AG04450 (cell line): ENCODE results near the gene PEX14. TPM values are rescaled to one million over a fixed set of nuclear protein-coding genes. Genes with fewer than 3 reads are reported as not detected.
A peak's percentile ranks its signal among the peaks of the same experiment; 100 is the strongest.

Experiments used
- CTCF ChIA-PET: fragments of 300-600, 350-600 bp; formaldehyde crosslinking; extraction: SDS; loops from one replicate; lab custom pipeline; 2022; ENCODE audit warnings: antibody characterized with exemption, inconsistent platforms; lab: Charles Lee
- POLR2A ChIA-PET: fragments of 350-600 bp; formaldehyde crosslinking; extraction: SDS; loops from one replicate; lab custom pipeline; 2021; ENCODE audit warnings: antibody characterized with exemption, inconsistent platforms; lab: Yijun Ruan, JAX
- DNase-seq: peaks from one replicate; pipeline ENCODE4 v3.0.0-alpha.2; 2011; ENCODE audit warnings: low read depth, low spot score
- H3K27ac ChIP-seq: one replicate; pipeline ENCODE4 v1.5.1; 2012; ENCODE audit warnings: low read depth, low read length, control low read depth
- H3K27me3 ChIP-seq: one replicate; pipeline ENCODE4 v1.6.0; 2012; ENCODE audit warnings: low read length; ENCODE audit not compliant: control insufficient read depth, insufficient read depth
- H3K4me3 ChIP-seq: 2 replicates; pipeline ENCODE4 v1.5.1; 2011; ENCODE audit warnings: mild to moderate bottlenecking, low read depth, low read length, control low read depth
- H3K9me3 ChIP-seq: 2 replicates; pipeline ENCODE4 v1.5.1; 2012; ENCODE audit warnings: low read length; ENCODE audit not compliant: control insufficient read depth, insufficient read depth
- polyA plus RNA-seq: library from polyadenylated mRNA; depleted of rRNA; stranded (reverse); fragments of >200 nt; gene quantifications from 2 replicates; pipeline ENCODE4 v1.2.3, GENCODE V29; 2011
- TF ChIP-seq, protein P1 (sequence below): IDR thresholded peaks from 2 replicates; pipeline ENCODE4 v1.5.1; 2011; ENCODE audit warnings: low read depth, low read length, control low read depth, inconsistent platforms

PEX14 gene
- polyA plus RNA-seq, 1 experiment, result 6.6 TPM

DNA sequence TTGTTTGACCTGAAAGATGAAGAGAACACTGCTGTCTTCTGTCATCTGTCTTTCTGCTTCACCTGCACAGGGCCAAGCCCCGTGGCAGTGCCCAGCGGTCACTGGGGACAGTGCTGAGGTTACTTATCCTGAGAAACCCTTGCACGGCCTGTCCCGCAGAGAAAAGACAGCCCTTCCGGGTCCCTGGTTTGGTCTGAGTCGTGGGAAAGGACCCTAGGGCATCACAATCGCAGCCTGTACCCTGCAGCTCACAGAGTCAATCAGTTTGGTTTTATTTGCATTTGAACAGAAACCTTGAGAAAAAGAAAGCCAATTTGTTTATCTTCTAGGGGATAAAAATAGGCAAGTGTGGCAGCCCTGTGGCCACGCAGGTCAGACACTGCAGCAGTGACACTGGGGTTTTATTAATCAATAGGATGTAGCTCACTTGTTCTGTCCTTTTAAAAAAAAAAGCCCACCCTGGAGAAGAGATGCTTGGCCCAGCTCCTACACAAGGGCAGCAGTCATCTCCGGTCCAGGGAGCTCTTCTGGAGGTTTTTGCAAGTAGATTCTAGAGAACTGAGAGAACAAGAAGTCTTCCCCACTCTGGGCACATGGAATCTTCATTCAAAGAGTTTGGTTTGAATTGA lies 120.0 kb downstream of the PEX14 start:
- Histone ChIP-seq H3K4me3 (no peak overlapping the region), H3K9me3 (no peaks in the 10 kb centered on the region), H3K27ac (no peak overlapping the region), H3K27me3 (no peaks in the 10 kb centered on the region)
- POLR2A ChIA-PET, result no interaction called here
- CTCF ChIA-PET, result no interaction called here
- no peak for DNase-seq
- TF ChIP-seq, protein P1, sequence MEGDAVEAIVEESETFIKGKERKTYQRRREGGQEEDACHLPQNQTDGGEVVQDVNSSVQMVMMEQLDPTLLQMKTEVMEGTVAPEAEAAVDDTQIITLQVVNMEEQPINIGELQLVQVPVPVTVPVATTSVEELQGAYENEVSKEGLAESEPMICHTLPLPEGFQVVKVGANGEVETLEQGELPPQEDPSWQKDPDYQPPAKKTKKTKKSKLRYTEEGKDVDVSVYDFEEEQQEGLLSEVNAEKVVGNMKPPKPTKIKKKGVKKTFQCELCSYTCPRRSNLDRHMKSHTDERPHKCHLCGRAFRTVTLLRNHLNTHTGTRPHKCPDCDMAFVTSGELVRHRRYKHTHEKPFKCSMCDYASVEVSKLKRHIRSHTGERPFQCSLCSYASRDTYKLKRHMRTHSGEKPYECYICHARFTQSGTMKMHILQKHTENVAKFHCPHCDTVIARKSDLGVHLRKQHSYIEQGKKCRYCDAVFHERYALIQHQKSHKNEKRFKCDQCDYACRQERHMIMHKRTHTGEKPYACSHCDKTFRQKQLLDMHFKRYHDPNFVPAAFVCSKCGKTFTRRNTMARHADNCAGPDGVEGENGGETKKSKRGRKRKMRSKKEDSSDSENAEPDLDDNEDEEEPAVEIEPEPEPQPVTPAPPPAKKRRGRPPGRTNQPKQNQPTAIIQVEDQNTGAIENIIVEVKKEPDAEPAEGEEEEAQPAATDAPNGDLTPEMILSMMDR, result no peak

DNA sequence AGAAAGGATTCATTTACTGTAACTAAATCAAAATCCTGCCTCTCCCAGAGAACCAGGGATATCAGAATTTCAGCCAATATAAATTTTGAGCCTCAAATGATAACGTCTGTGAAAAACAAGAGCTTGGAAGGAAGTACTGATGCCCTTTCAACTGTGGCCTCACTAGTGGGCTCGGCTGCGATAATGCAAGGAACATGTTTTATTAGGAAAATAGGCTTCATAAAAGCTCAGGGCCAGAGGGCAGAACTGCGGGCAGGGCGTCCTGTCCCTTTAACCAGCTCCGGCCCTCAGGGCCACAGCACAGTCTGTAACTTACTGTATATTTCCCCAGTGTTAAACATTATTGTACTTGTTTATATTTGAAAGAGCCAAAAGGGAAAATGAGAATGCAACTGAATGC lies 122.0 kb downstream of the PEX14 start:
- CTCF ChIA-PET, result interaction anchor here (0.6 kb wide), 1 partner anchor 111 kb away, joined by 5 read pairs; no protein-coding TSS in a partner anchor
- POLR2A ChIA-PET, result no interaction called here
- Histone ChIP-seq H3K27me3 (no peaks in the 10 kb centered on the region), H3K27ac (peak overlapping the region; percentile 31), H3K4me3 (no peak overlapping the region), H3K9me3 (no peaks in the 10 kb centered on the region)
- DNase-seq, result no peak
- TF ChIP-seq, protein P1, result no peak

DNA sequence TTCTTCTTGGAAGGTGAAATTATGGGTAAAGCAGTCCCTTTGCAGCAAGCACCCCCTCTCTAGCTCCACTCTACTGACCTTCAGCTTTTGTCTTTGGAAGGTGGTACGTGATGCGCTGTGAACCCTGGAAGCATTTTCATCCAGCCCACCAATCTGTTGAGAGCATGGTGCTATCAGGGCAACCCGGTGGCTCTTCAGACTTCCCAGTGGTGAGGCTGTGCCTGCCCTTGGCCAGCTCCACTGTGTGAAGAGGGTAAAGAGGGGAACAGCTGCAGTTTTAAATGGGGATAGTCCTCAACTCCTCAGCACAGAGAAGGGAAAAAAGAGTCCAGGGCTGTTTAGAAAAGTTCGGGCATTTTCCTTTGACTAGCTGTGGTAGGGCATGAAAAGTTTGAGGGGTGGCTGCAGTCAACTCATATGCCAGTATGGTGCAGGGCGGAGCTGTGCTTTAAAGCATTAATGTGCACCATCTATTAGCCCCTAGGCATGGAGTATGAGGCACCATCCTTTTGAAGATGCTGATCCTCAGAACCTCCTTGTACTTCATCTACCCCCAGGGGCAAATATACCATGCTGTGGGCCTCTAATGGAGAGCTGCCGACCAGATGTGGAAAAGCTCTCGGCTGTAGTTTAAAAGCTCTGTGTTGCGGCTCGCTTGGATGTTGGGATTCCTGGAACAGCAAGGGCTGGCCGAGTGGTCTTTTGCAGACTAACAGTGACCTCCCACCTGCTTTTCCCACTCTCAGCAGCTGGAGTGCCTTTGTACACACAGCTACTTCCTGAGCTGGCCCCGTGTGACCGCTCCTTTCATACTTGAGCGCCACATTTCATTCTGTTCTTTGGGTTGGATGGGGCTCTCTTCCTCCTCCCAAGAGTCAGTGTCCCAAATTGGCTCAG lies 123.0 kb downstream of the PEX14 start:
- DNase-seq, result no peak
- ChIA-PET POLR2A (no interaction called here), CTCF (no interaction called here)
- TF ChIP-seq, protein P1, result no peak
- H3K9me3 ChIP-seq, result no peaks in the 10 kb centered on the region
- H3K4me3 ChIP-seq, result no peak overlapping the region
- no peaks in the 10 kb centered on the region for H3K27me3 ChIP-seq
- no peak overlapping the region for H3K27ac ChIP-seq

DNA sequence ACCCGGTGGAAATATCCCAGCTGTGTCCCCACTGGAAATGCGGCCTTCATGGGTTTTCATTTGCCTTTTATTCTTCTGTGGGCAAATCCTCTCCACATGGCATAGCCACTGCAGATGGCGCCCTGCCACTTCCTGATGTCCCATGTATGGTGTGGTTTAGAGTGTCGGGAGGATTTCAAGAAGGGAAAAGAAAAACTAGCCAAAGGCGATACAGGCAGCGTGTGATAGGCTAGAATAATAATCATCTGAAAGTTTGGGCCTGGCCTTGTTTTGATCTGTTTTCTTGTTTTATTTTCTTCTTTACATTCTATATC lies 123.6 kb downstream of the PEX14 start:
- CTCF ChIA-PET, result no interaction called here
- no peak for DNase-seq
- Histone ChIP-seq H3K27ac (no peak overlapping the region), H3K9me3 (no peaks in the 10 kb centered on the region), H3K27me3 (no peaks in the 10 kb centered on the region), H3K4me3 (no peak overlapping the region)
- TF ChIP-seq, protein P1, result no peak
- POLR2A ChIA-PET, result no interaction called here

DNA sequence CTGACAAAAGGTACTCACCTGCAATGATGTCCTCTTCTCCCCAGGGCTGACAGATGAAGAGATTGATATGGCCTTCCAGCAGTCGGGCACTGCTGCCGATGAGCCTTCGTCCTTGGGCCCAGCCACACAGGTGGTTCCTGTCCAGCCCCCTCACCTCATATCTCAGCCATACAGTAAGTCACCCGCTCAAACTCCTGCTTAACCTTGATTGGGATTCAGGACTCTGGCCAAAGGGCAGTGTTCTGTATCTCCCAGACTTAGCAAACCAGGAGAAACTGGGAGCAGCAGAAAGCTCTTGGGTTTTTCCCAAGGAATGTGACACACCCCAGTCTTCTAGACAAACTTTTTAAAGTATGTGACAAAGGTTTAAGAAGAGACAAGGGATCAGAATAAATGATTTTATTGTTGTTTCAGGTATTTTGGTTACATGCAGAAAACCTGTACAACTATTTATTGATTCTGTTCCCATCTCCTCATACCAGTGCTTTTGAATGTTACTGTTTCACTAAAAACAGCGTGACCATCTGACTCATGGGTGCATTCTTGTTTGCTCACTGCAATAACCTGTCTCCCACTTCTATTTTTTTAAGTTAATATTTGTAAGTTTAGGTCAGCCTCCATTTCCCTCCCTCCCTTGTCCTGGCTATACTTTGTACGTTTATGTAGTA lies 124.6 kb downstream of the PEX14 start:
- DNase-seq, result peak; percentile 61
- Histone ChIP-seq H3K27ac (peak overlapping the region; percentile 94), H3K27me3 (no peaks in the 10 kb centered on the region), H3K4me3 (no peak overlapping the region), H3K9me3 (no peaks in the 10 kb centered on the region)
- POLR2A ChIA-PET, result no interaction called here
- CTCF ChIA-PET, result no interaction called here
- TF ChIP-seq, protein P1, result no peak
